NCI-H345 treated with DMSO at 0.1 percent for 48 hours (cell line): ENCODE measurements around the gene PPARG.

Source experiments
- DNase-seq: peaks from one replicate; lab custom pipeline; 2025; ENCODE audit not compliant: unreplicated experiment; lab: John Stamatoyannopoulos, UW

PPARG gene

GRCh38 chr3:12342151-12342550 lies 53.3 kb downstream of the PPARG start:
- DNase-seq = no peak

GRCh38 chr3:12343047-12343501 lies 54.2 kb downstream of the PPARG start:
- no peak for DNase-seq

- DNase-seq = no peak
Measured at GRCh38 chr3:12345141-12345561, 56.3 kb downstream of the PPARG start.

- no peak for DNase-seq
Measured at GRCh38 chr3:12345584-12346494, 57.0 kb downstream of the PPARG start.

GRCh38 chr3:12347301-12347700 lies 58.4 kb downstream of the PPARG start:
- DNase-seq = no peak

GRCh38 chr3:12349895-12350811 lies 61.3 kb downstream of the PPARG start:
- DNase-seq = no peak

- DNase-seq = no peak
Measured at GRCh38 chr3:12351145-12351544, 62.3 kb downstream of the PPARG start.

- DNase-seq = no peak
Measured at GRCh38 chr3:12352253-12352652, 63.4 kb downstream of the PPARG start.

GRCh38 chr3:12352755-12353154 lies 63.9 kb downstream of the PPARG start:
- no peak for DNase-seq

- DNase-seq = no peak
Measured at GRCh38 chr3:12353796-12354525, 65.1 kb downstream of the PPARG start.

GRCh38 chr3:12356175-12356574 lies 67.3 kb downstream of the PPARG start:
- DNase-seq = no peak

GRCh38 chr3:12356996-12357395 lies 68.1 kb downstream of the PPARG start:
- no peak for DNase-seq

GRCh38 chr3:12357456-12357855 lies 68.6 kb downstream of the PPARG start:
- no peak for DNase-seq

GRCh38 chr3:12363397-12364195 lies 74.7 kb downstream of the PPARG start:
- no peak for DNase-seq

- no peak for DNase-seq
Measured at GRCh38 chr3:12367346-12367745, 78.5 kb downstream of the PPARG start.

- no peak for DNase-seq
Measured at GRCh38 chr3:12369029-12369428, 80.2 kb downstream of the PPARG start.

GRCh38 chr3:12369598-12369997 lies 80.7 kb downstream of the PPARG start:
- DNase-seq = no peak

GRCh38 chr3:12370758-12371157 lies 81.9 kb downstream of the PPARG start:
- no peak for DNase-seq

GRCh38 chr3:12371525-12372140 lies 82.8 kb downstream of the PPARG start:
- no peak for DNase-seq
